HG02759 (cell line): ENCODE measurements around the gene REEP5.
A peak's percentile ranks its signal among the peaks of the same experiment; 100 is the strongest.
"Not testable (repeated sequence)": the region's sequence is repeated elsewhere in the genome, so short reads cannot be mapped to it uniquely, and the experiment has no call there.

ENCODE experiments used
- ATAC-seq: cut with Tn5 transposase; IDR thresholded peaks from one replicate; pipeline ENCODE4 v1.9.1; 2021; ENCODE audit warnings: mild to moderate bottlenecking, moderate library complexity; ENCODE audit not compliant: unreplicated experiment

REEP5 gene

GRCh38 chr5:112933651-112934365 is 11.8 kb upstream of the REEP5 start:
- no peak for ATAC-seq

DNA sequence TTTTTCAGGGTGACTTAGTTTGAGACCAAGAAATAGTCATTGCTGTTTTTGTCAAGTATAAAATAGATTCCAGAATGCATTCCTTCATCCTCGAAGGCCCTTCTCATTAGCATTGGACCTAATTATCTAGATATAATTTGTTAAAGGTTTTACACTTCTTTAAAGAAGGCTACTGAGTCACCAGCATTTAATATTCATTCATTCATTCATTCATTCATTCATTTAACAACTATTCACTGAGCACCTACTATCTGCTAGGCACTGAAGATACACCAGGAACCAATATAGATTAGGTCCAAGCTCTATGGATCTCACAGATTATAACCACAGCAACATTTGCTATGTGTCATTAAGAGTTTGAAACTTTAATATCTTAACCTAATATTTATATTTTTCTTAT is 11.1 kb upstream of the REEP5 start:
- no peak for ATAC-seq

GRCh38 chr5:112931473-112931872 is 9.4 kb upstream of the REEP5 start:
- no peak for ATAC-seq

GRCh38 chr5:112930082-112930344 is 8.0 kb upstream of the REEP5 start:
- ATAC-seq, result peak; percentile 32

DNA sequence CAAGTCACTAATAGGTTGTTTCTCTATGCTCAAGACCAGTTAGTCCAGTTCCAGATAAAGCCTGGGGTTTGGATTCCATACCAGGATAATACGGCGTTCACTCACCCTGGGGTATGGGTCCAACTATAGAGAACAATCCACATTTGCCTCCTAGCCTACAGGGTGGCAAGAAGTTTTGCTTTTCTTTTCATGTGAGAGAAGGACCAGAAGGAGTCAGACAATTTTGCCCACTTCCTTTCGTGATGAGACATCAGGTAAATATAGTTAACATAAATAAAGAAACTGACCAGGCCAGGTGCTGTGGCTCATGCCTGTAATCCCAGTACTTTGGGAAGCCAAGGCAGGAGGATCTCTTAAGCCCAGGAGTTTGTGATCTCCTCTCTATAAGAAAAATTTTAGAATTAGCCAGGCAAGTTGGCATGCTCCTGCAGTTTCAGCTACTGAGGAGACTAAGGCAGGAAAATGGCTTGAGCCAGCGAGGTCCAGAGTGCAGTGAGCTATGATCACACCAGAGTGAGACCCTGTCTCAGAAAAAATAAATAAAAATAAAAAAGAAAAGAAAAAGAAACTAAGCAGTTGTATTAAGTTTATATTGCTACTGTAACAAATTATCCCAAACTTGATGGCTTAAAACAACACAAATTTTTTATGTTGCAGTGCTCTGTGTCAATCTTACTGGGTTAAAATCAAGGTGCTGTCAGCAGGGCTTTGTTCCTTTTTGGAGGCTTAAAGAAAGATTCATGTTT is 7.5 kb upstream of the REEP5 start:
- ATAC-seq, result peak; percentile 73

GRCh38 chr5:112923988-112924387 is 2.0 kb upstream of the REEP5 start:
- ATAC-seq, result no peak

GRCh38 chr5:112923148-112923917 is 1.3 kb upstream of the REEP5 start:
- peak; percentile 40 for ATAC-seq

DNA sequence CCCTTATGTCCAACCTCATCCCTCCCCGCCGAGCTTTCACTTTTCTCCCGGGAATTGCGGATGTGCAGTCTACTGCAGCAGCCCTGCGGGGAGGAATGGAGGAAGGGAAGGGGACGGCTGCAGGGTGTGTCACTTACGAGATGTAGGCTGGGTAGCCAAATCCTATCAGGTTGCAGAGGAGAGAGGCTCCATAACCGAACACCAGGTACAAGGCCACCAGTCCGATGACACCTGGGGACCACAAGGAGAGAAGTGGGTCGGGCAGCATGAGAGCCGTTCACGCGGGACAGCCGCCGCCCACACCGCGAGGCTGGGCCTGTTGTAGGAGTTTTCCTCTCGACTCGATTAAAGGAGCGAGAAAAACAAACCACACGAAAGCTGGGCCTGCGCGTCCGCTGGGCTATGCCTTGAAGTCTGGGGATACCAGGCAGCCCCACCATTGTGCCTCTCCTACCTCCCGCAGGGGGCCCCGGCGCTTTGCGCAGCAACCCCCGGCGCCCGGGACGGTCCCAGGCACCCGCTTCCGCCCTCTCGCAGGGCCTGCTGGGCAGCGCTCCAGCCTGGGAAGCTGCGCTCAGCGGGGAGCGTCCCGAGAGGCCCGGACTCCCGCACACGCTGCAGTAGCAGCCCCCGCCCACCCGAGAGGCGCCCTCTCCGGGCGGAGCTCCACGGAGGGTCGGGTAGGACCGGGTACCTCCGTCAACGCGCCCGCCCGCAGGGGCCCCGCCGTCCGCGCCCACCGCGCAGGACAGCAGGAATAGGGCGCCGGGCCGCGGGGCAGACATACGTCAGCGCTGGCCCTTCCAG is 798 bp downstream of the REEP5 start:
- peak; percentile 47 for ATAC-seq

- ATAC-seq, result no peak
Measured at GRCh38 chr5:112919972-112920371, 2.1 kb downstream of the REEP5 start.

DNA sequence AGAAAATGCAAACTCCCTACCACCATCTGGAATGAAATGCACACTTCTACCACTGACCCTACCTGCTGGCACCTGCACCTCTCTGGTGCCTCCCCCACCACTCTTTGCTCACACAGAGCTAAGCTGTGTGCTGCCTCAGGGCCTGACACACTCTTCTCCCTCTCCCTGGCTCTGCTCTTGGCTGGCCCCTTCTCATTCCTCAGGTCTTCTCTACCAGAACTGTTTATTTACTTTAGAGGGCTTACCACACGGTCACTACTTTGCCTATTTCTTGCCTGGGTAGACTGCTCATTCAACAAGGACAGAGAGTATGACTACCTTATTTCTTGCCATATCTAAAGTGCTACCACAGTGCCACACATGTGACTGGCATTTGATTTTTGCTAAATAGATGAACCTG is 3.3 kb downstream of the REEP5 start:
- no peak for ATAC-seq

DNA sequence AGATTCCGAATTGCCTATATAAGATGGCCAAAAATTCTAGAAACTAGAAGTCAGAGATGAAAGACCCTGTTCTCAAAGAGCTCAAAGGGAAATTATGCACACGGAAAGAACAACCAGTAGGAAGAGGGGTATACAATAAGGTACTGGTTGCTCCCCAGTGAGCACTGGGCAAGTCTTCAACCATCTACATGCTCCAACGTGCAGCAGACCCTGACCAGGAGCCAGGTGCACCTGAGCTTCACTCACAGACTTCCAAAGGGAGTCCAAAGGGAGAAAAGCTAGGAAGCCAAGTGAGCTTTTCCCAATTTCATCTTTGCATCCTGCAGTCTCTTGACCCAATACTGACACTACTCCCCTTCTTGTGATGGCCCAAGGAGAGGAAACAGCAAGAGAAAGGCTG is 3.9 kb downstream of the REEP5 start:
- ATAC-seq, result no peak

- no peak for ATAC-seq
Measured at GRCh38 chr5:112917453-112917995, 4.5 kb downstream of the REEP5 start.

GRCh38 chr5:112915831-112916230 is 6.2 kb downstream of the REEP5 start:
- ATAC-seq, result no peak

DNA sequence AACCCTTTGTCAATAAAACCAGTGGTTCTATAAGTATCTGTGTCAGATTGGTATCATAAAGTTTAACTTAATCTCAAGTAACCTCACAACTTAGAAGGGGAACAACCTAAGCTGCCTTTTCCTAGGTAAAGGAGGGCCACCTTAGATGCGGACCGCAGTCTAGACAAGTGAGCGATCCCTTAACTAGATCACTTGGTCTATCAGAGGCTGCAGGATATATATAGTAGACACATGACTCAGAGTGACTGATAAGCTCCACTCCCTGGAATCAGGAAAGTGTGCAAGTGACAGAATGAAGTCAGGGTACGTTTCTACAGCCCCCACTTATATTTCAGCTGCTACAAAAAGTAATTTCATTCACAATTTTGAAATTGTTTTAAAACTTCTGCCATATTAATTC is 7.4 kb downstream of the REEP5 start:
- ATAC-seq, result no peak

GRCh38 chr5:112910529-112910928 is 11.5 kb downstream of the REEP5 start:
- no peak for ATAC-seq

- no peak for ATAC-seq
Measured at GRCh38 chr5:112908854-112909253, 13.2 kb downstream of the REEP5 start.

- peak; percentile 54 for ATAC-seq
Measured at GRCh38 chr5:112907166-112907631, 14.8 kb downstream of the REEP5 start.

DNA sequence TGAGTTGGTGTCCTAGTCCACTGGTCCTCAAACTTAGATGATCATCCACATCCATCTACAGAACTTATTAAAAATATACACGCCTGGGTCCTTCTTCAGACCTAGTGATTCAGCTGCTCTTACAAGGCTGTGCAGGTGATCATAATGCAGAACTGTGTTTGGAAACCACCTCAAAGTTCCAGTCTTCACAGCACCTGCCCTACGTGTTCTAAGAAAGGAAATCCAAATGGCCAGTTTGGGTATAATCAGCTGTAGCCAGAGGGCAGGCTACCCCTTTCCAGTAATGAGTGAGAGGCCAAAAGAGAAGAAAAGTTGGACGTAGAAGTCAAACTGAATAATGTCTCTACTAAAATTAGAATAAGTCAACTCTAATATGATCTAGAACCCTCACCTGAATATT is 15.4 kb downstream of the REEP5 start:
- peak; percentile 49 for ATAC-seq

DNA sequence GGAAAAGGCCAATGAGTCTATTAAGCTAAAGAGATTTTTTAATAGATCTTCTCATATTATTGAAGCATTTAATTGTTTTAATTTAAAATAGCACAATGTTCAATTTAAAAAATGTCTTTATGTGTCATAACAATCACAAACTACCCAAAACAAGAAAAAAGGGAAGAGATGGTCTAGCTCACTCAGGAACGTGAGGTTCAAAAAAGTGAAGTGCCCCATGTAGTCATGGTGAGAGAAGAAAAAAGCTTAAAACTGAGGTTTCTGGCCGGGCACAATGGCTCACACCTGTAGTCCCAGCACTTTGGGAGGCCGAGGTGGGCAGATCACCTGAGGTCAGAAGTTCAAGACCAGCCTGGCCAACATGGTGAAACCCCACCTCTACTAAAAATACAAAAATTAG is 17.0 kb downstream of the REEP5 start:
- ATAC-seq, result not testable (repeated sequence)

- ATAC-seq, result no peak
Measured at GRCh38 chr5:112902561-112902960, 19.5 kb downstream of the REEP5 start.

DNA sequence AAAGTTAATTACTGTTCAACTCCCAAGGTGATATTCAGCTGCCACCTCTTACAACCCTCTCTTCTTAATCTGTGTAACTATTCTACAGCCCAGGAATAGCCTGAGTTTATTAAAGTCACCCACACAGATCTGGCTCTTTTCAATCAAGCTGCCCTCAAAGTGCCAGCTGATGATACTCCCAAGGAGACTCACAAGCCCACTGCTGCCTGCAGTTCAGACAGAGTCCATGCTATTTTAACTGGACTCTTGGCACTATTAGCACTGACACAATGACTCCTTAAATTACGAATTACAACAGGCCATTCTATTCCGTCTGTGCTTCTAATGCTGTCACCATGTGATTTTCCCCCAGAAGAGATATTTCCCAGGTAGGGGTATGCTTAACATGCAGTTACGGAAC is 26.3 kb downstream of the REEP5 start:
- ATAC-seq, result no peak
